ENCODE results near the gene TMEM187. TPM values are rescaled to one million over a fixed set of nuclear protein-coding genes. Genes with fewer than 3 reads are reported as not detected.
A peak's percentile ranks its signal among the peaks of the same experiment; 100 is the strongest.

The TMEM187 gene
- total and polyA plus RNA-seq, 2 donors (not counting 3 experiments of a cell fraction or from before 2014, with no cell fraction given): 2.6 to 15.7 TPM

DNA sequence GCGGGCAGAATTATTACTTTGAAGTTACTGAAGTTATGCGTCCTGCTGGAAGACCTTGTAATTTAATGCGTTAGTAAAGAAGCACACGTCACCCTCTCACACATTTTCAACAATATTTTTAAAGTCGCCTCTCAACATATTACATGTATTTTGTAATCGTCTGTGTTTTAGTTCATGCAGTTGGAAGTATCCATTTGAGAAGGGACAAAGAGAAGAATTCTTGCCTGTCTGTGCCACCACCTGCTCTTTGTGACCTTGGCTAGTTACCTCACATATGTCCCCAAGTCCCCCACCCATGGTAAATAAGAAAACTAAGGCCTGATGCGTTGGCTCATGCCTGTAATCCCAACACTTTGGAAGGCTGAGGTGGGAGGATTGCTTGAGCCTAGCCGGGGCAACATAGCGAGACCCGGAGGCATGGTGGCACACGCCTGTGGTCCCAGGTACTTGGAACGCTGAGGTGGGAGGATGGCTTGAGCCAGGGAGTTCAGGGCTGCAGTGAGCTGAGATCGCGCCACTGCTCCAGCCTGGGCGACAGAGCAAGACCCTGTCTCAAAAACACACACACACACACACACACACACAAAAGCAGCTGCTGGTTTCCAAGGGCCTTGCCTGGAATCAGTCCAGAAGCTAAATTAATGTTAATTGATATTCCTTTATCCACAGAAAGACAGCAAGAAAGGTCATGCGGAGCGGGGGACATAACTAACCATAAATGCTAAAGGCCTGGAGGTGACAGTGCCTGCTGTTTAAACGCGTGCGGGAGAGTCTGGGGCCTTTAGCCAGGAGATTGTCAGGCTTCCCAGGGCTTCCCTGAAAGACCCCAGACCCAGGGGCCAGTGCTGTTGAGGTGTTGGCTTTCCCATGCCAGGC, 811 bp downstream of the TMEM187 start:
- no TSS peak for BruUV-seq (replicated peaks)
- H3K79me2 ChIP-seq (ENCODE audit: control insufficient read depth, insufficient read depth, low read length): peaks cover 29% of the 10 kb centered on the region
- H3K27me3 ChIP-seq (ENCODE audit: control insufficient read depth in 2 of 2, insufficient read depth in 2 of 2, low read length in 2 of 2): no peaks in the 10 kb centered on the region
- H3K9me3 ChIP-seq (replicated peaks; ENCODE audit: control insufficient read depth, insufficient read depth, low read length): no peaks in the 10 kb centered on the region
- TF ChIP-seq POLR2A (IDR thresholded peaks at IDR 0.05; ENCODE audit: low read depth, low read length) (no peak), GATA2 (IDR thresholded peaks at IDR 0.05; ENCODE audit: insufficient read depth, insufficient read length, low read depth, low read length) (no peak), MYC (IDR thresholded peaks at IDR 0.05; ENCODE audit: low read depth, low read length) (no peak), FOS (IDR thresholded peaks at IDR 0.05; ENCODE audit: borderline replicate concordance, insufficient read depth, low read length) (no peak), POLR2AphosphoS5 (IDR thresholded peaks at IDR 0.05; ENCODE audit: insufficient read depth, low read depth, low read length) (no peak), JUN (IDR thresholded peaks at IDR 0.05; ENCODE audit: borderline replicate concordance, insufficient read depth, insufficient read length, low read depth) (no peak), EZH2 (IDR thresholded peaks at IDR 0.05; ENCODE audit: borderline replicate concordance, low read depth, low read length, severe bottlenecking) (no peak)
- TF ChIP-seq, protein P1, sequence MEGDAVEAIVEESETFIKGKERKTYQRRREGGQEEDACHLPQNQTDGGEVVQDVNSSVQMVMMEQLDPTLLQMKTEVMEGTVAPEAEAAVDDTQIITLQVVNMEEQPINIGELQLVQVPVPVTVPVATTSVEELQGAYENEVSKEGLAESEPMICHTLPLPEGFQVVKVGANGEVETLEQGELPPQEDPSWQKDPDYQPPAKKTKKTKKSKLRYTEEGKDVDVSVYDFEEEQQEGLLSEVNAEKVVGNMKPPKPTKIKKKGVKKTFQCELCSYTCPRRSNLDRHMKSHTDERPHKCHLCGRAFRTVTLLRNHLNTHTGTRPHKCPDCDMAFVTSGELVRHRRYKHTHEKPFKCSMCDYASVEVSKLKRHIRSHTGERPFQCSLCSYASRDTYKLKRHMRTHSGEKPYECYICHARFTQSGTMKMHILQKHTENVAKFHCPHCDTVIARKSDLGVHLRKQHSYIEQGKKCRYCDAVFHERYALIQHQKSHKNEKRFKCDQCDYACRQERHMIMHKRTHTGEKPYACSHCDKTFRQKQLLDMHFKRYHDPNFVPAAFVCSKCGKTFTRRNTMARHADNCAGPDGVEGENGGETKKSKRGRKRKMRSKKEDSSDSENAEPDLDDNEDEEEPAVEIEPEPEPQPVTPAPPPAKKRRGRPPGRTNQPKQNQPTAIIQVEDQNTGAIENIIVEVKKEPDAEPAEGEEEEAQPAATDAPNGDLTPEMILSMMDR (IDR thresholded peaks at IDR 0.05; ENCODE audit: extremely low read depth in 1 of 2, insufficient read depth in 1 of 2, low read depth in 1 of 2, low read length in 2 of 2): no peak
- TF ChIP-seq, protein P2, sequence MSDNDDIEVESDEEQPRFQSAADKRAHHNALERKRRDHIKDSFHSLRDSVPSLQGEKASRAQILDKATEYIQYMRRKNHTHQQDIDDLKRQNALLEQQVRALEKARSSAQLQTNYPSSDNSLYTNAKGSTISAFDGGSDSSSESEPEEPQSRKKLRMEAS (IDR thresholded peaks at IDR 0.05; ENCODE audit: insufficient read depth, insufficient read length): no peak
- CTCF ChIA-PET: interaction anchor here (1.1 to 1.3 kb wide), 3 partner anchors 40 to 48 kb away, joined by 3 to 8 read pairs (median 3); no protein-coding TSS in a partner anchor
- DNase-seq (ENCODE audit: low read depth, low spot score): no peak
- H3K4me3 ChIP-seq (replicated peaks in 1 of 3; ENCODE audit: insufficient read depth in 1 of 3, low read depth in 1 of 3, low read length in 3 of 3): peak overlapping the region; percentile 24 to 76 (median 74)
- H3K27ac ChIP-seq (ENCODE audit: insufficient read depth, low read depth, low read length): peak overlapping the region; percentile 98
- FAIRE-seq: peak; percentile 84
- peak overlapping the region; percentile 73 for H3K4me2 ChIP-seq (ENCODE audit: insufficient read depth, low read length)
- H3K36me3 ChIP-seq (ENCODE audit: control insufficient read depth in 2 of 2, extremely low read depth in 1 of 2, insufficient read depth in 2 of 2, low read length in 2 of 2): no peaks in the 10 kb centered on the region
- H2AFZ ChIP-seq (ENCODE audit: low read depth, low read length): no peak overlapping the region
- dilution Hi-C loops (cut with MboI; ENCODE audit: extremely low pct_ligation_motif_present, low sequenced_read_pairs) (no loop called here), intact Hi-C loops (cut with micrococcal nuclease) (loop anchor here (1.0 kb wide), 1 partner anchor 12 kb away; no protein-coding TSS in a partner anchor)
- peaks cover 29% of the 10 kb centered on the region for H3K4me1 ChIP-seq (ENCODE audit: control insufficient read depth, extremely low read depth, insufficient read depth, low read length)
- POLR2A ChIA-PET: no interaction called here
- H3K9ac ChIP-seq (replicated peaks; ENCODE audit: extremely low read depth, insufficient read depth, low read length): peak overlapping the region; percentile 97
- no peaks in the 10 kb centered on the region for H4K20me1 ChIP-seq (replicated peaks; ENCODE audit: control insufficient read depth, extremely low read depth, insufficient read depth, low read length)
- H3K9me1 ChIP-seq (replicated peaks; ENCODE audit: control insufficient read depth, extremely low read depth, insufficient read depth, low read length): no peaks in the 10 kb centered on the region

Data from endothelial cell of umbilical vein (primary cell).